Right lobe of liver (tissue), 6 donors: Measurements from ENCODE around the gene VN1R4. TPM values are rescaled to one million over a fixed set of nuclear protein-coding genes. Genes with fewer than 3 reads are reported as not detected.
"Not testable (repeated sequence)": the region's sequence is repeated elsewhere in the genome, so short reads cannot be mapped to it uniquely, and the experiment has no call there.

Experiments used
- ATAC-seq, 4 donors: fragments of 200-7000 bp; cut with Tn5 transposase; one replicate each; pipeline ENCODE4 v1.9.1; 2020; ENCODE audit warnings: mild to moderate bottlenecking in 4 of 4, moderate library complexity in 4 of 4
- DNase-seq, 3 donors: peaks; one replicate each; pipeline ENCODE4 v3.0.0-alpha.2; 2020
- H3K27ac ChIP-seq, 3 donors: fragments of 200-600 bp; one replicate each; pipeline ENCODE4 v1.8.0; 2022
- H3K27me3 ChIP-seq, 2 donors: fragments of 200-600 bp; one replicate each; pipeline ENCODE4 v1.8.0; 2022
- H3K36me3 ChIP-seq, 4 donors: fragments of 200-600 bp; sonication (generic) in 1 of 4; one replicate each; pipeline versions ENCODE4 v1.5.1 to v1.8.0; 2017 to 2022; ENCODE audit warnings: control low read depth in 1 of 4
- H3K4me1 ChIP-seq, 4 donors: fragments of 200-600 bp; sonication (generic) in 1 of 4; one replicate each; pipeline versions ENCODE4 v1.5.1 to v1.8.0; 2017 to 2022; ENCODE audit warnings: control low read depth in 1 of 4
- H3K4me3 ChIP-seq, 3 donors: fragments of 200-600 bp; one replicate each; pipeline ENCODE4 v1.8.0; 2022
- H3K9me3 ChIP-seq, 4 donors: fragments of 200-600 bp; sonication (generic) in 1 of 4; one replicate each; pipeline versions ENCODE4 v1.5.1 to v1.8.0; 2017 to 2022; ENCODE audit warnings: control low read depth in 1 of 4
- POLR2A ChIP-seq: fragments of 450-650 bp; IDR thresholded peaks from one replicate; pipeline ENCODE4 v1.6.1; 2017; ENCODE audit warnings: antibody characterized with exemption, mild to moderate bottlenecking
- WGBS: methylation state at CpG from one replicate; pipeline ENCODE4 v1.1.6; 2018; ENCODE audit warnings: low coverage, low lambda C conversion rate; ENCODE audit not compliant: insufficient coverage; ENCODE audit errors: missing lambda C conversion rate; 5-methylcytosine and 5-hydroxymethylcytosine counted together
- intact Hi-C, 2 donors: fragments of 100-400 bp; cut with DNase I; formaldehyde crosslinking; loops; one replicate each; pipeline versions ENCODE4 v1.11.2 to v1.14.1; 2022
- total RNA-seq, 6 experiments: library from RNA; depleted of rRNA in 2 of 6; stranded (reverse); fragments of >200 nt in 2 of 6; fragmentation: NEBNext Ultra II Directional in 3 of 6; extraction: Animal tissue kit (Norgen Biotek cat#: 25700) in 3 of 6; gene quantifications; one replicate each; pipeline versions ENCODE4 v1.1.0 to v1.2.4, GENCODE V29; 2016 to 2023
- TF ChIP-seq, protein P1 (sequence below), 4 donors: fragments of 200-600 bp in 3 of 4; fragments of 450-650 bp in 1 of 4; IDR thresholded peaks; one replicate each; pipeline versions ENCODE4 v1.5.1 to v1.8.0; 2016 to 2022; ENCODE audit warnings: antibody characterized with exemption in 4 of 4, mild to moderate bottlenecking in 2 of 4
- donor health status: DM: no; HTN: yes; CAD: no.
- donor health status: DM: no; HTN: no; CAD: no.
- donor health status: DM: no; HTN: no; CAD: no.
- donor health status: DM: no; HTN: yes; CAD: no.
- donor health status: DM: no; HTN: yes; CAD: no.

Gene VN1R4
- total RNA-seq, 6 experiments from 2014 or later: not detected

DNA sequence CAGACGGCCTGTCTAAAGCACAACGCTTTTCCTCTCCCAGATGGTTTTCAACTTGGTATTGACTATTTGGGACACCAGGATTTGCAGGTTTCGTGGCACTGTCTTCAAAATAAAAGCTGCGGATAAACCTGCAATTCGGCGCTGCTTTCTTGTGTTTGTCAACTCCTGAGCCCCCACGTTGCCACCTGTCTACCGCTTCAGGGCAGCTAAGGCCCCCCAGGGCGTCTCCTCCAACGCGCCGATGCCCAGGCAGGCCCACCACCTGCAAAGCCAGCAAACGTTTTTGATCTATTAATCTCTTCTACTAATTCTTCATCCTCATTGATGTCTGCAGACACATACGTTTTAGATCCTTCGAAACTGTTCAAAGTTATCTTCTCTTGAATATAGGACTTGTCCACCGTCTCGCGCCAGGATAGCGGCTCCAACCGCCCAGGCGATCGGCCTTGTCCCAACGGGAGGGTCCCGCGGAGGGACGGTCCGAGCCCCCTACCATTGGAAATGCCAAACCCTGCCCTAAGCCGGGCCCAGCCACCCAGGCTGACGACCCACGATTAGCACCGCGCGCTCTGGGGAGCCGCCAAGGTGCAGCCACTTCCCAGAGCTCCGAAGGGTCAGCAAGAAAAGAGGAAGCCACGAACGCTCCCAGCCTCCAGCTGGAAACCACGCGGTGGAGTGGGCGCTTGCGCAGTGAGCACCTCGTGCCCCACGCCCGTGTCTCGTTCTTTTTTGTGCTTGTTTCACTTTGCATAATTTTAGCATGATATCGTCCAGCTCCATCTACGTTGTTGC, 23.4 kb upstream of the VN1R4 start:
- WGBS: 84% methylated on average over 21 of the region's 47 CpGs

DNA sequence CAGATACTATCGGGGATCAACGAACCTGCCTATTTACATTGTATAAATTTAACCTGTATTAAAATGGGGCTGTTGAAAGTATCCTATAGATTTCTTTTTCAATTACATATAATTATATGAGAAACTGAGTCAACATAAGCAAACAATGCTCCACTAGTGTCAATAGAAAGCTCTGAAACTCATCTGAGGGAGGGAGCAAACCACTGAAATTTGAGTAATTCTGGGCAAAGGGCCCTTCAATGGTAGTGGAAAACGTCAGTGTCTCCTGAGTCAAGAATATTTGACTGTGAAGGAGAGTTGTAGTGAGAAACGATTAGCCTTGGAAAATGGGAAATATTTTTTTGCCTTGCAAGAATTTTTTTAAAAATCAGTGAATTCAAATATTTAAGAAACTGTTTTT, 17.6 kb upstream of the VN1R4 start:
- Histone ChIP-seq H3K4me1 (no peaks in the 10 kb centered on the region), H3K27ac (no peak overlapping the region), H3K9me3 (no peaks in the 10 kb centered on the region), H3K27me3 (no peaks in the 10 kb centered on the region), H3K4me3 (no peak overlapping the region), H3K36me3 (no peaks in the 10 kb centered on the region)
- intact Hi-C loops: no loop called here
- TF ChIP-seq, protein P1, sequence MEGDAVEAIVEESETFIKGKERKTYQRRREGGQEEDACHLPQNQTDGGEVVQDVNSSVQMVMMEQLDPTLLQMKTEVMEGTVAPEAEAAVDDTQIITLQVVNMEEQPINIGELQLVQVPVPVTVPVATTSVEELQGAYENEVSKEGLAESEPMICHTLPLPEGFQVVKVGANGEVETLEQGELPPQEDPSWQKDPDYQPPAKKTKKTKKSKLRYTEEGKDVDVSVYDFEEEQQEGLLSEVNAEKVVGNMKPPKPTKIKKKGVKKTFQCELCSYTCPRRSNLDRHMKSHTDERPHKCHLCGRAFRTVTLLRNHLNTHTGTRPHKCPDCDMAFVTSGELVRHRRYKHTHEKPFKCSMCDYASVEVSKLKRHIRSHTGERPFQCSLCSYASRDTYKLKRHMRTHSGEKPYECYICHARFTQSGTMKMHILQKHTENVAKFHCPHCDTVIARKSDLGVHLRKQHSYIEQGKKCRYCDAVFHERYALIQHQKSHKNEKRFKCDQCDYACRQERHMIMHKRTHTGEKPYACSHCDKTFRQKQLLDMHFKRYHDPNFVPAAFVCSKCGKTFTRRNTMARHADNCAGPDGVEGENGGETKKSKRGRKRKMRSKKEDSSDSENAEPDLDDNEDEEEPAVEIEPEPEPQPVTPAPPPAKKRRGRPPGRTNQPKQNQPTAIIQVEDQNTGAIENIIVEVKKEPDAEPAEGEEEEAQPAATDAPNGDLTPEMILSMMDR (IDR thresholded peaks at IDR 0.05): no peak
- TF ChIP-seq POLR2A: no peak
- 53% methylated on average over 3 of the region's 4 CpGs for WGBS
- ATAC-seq: no peak
- no peak for DNase-seq

More for the DNA sequence above, 23.4 kb upstream of the VN1R4 start:
- no peak for ATAC-seq
- H3K4me1 ChIP-seq: no peaks in the 10 kb centered on the region
- H3K36me3 ChIP-seq: no peaks in the 10 kb centered on the region
- H3K27me3 ChIP-seq: no peaks in the 10 kb centered on the region
- TF ChIP-seq, protein P1 (IDR thresholded peaks at IDR 0.05): no peak
- TF ChIP-seq POLR2A: no peak
- no peak for DNase-seq
- intact Hi-C loops: no loop called here
- H3K9me3 ChIP-seq: peaks cover 0 to 4% (median 0%) of the 10 kb centered on the region in 4 donors
- no peak overlapping the region for H3K4me3 ChIP-seq
- no peak overlapping the region for H3K27ac ChIP-seq

DNA sequence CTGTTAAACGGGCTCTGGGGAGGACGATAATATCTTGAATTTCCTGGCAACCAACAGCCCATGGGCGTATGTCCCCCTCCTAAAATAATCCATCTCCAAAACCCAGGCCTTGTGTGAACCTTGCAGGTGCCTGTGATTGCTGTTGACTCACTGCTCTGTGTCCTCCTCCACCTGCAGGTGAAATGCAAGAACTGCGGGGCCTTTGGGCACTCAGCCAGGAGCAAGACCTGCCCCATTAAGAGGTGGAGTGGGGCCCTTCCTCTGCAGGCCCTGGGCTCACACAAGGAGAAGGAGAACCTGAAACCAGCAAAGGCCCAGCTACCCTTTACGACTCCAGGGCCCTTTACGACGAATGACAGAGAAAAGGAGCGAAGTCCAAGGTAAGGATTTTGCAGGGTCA, 14.4 kb upstream of the VN1R4 start:
- WGBS: no CpG with 5 or more reads among the region's 8 CpGs
- ATAC-seq, H3K27ac ChIP-seq: not testable (repeated sequence)

DNA sequence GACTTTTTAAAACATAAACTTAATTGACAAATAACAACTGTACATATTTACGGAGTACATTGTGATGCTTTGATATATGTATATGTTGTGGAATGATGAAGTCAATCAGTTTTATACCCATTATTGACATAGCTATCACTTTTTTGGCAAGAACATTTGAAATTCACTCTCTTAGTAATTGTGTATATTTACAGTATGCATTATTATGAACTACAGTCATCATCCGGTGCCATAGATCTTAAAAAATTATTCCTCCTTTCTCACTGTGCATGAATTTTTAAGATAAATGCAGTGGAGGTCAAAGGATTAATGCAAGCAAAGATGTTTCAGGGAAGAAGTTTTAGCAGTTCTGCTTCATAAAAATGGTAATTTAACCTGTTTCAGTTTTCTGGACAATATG, 8.0 kb upstream of the VN1R4 start:
- H3K9me3 ChIP-seq: no peaks in the 10 kb centered on the region
- H3K27ac ChIP-seq: no peak overlapping the region
- H3K4me3 ChIP-seq: no peak overlapping the region
- H3K27me3 ChIP-seq: no peaks in the 10 kb centered on the region
- intact Hi-C loops: no loop called here
- H3K4me1 ChIP-seq: no peaks in the 10 kb centered on the region
- ATAC-seq: no peak
- 84% methylated on average over 2 of the region's 2 CpGs for WGBS
- no peak for DNase-seq
- TF ChIP-seq POLR2A: no peak
- TF ChIP-seq, protein P1 (IDR thresholded peaks at IDR 0.05): no peak
- no peaks in the 10 kb centered on the region for H3K36me3 ChIP-seq

More for the DNA sequence above, 14.4 kb upstream of the VN1R4 start:
- H3K36me3 ChIP-seq, intact Hi-C loops, H3K4me1 ChIP-seq, DNase-seq, H3K4me3 ChIP-seq, H3K27me3 ChIP-seq, H3K9me3 ChIP-seq: not testable (repeated sequence)

DNA sequence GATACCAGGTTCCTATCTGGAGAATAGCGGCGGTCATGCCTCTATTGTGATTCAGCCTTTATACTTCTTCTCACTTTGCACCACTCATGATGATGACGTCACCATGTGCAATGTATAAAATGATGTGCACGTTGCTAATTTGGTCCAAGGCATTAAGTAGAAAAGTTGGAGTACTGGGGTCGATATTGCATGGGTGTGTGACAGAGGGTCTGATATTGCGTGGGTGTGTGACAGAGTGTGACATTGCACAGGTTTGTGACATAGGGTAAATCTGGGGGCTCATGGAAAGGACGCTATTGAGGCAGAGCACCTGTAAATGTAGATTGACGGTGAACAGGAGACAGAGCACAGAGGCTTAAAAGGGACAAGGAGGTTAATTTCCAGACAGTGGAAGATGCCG, 4.5 kb upstream of the VN1R4 start:
- TF ChIP-seq POLR2A: no peak
- TF ChIP-seq, protein P1 (IDR thresholded peaks at IDR 0.05): no peak
- intact Hi-C loops: no loop called here
- H3K4me3 ChIP-seq: no peak overlapping the region
- 51% methylated on average over 7 of the region's 9 CpGs for WGBS
- no peaks in the 10 kb centered on the region for H3K9me3 ChIP-seq
- no peaks in the 10 kb centered on the region for H3K4me1 ChIP-seq
- no peaks in the 10 kb centered on the region for H3K36me3 ChIP-seq
- no peak overlapping the region for H3K27ac ChIP-seq
- ATAC-seq (no peak), DNase-seq (no peak)
- H3K27me3 ChIP-seq: no peaks in the 10 kb centered on the region

DNA sequence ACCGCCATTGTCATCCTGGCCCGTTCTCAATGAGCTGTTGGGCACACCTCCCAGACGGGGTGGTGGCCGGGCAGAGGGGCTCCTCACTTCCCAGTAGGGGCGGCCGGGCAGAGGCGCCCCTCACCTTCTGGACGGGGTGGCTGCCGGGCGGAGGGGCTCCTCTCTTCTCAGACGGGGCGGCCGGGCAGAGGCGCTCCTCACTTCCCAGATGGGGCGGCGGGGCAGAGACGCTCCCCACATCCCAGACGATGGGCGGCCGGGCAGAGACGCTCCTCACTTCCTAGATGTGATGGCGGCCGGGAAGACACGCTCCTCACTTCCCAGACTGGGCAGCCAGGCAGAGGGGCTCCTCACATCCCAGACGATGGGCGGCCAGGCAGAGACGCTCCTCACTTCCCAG, 2.3 kb upstream of the VN1R4 start:
- ATAC-seq, H3K27me3 ChIP-seq, DNase-seq, H3K4me3 ChIP-seq, H3K27ac ChIP-seq, H3K4me1 ChIP-seq, intact Hi-C loops, H3K36me3 ChIP-seq, H3K9me3 ChIP-seq: not testable (repeated sequence)
- 69% methylated on average over 4 of the region's 27 CpGs for WGBS

DNA sequence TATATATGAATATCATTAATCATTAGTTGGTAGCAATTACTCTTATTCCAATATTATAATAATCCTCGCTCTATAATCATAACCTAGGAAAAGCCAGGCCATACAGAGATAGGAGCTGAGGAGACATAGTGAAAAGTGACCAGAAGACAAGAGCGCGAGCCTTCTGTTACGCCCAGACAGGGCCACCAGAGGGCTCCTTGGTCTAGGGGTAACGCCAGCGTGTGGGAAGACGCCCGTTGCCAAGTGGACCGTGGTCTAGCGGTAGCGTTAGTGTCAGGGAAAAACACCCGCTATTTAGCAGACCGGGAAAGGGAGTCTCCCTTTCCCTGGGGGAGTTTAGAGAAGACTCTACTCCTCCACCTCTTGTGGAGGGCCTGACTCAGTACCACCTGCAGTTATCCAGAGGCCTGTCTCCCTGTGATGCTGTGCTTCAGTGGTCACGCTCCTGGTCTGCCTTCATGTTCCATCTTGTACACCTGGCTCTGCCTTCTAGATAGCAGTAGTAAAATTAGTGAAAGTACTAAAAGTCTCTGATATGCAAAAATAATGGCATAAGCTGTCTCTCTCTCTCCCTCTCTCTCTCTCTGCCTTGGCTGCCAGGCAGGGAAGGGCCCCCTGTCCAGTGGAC, 9.7 kb downstream of the VN1R4 start, which contains the start of gene VN1R2:
Gene VN1R2 (plus strand): TSS at position 578 of the 628 bp plus-strand sequence. CDS start 84 bp downstream, outside the sequence.
- WGBS: 61% methylated on average over 12 of the region's 14 CpGs
- H3K27me3 ChIP-seq, H3K9me3 ChIP-seq, H3K27ac ChIP-seq, H3K4me3 ChIP-seq, DNase-seq, intact Hi-C loops, ATAC-seq, H3K4me1 ChIP-seq, H3K36me3 ChIP-seq: not testable (repeated sequence)
